ENCODE data around the gene TOE1.

TOE1 gene

DNA sequence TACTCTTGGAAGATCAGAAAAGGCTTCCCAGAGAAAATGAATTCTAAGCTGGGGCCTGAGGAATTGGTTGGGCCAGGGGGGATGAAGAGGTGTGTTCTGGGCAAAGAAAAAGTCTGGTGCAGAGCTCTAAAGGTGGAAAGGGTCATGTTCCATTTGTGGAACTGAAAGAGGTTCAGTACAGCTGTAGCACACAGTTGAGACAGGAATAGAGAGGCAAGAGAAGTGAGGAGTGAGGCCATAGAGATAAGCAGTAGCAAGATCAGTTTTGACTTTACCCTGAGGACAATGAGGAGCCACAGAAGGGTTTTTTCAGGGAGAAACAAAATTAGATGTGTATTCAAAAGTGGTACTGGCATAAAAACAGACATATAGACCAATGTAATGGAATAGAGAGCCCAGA is 30.6 kb downstream of the TOE1 start:
- DNase-seq: no peak
- H3K36me3 ChIP-seq: no peaks in the 10 kb centered on the region
- TF ChIP-seq, protein P1, sequence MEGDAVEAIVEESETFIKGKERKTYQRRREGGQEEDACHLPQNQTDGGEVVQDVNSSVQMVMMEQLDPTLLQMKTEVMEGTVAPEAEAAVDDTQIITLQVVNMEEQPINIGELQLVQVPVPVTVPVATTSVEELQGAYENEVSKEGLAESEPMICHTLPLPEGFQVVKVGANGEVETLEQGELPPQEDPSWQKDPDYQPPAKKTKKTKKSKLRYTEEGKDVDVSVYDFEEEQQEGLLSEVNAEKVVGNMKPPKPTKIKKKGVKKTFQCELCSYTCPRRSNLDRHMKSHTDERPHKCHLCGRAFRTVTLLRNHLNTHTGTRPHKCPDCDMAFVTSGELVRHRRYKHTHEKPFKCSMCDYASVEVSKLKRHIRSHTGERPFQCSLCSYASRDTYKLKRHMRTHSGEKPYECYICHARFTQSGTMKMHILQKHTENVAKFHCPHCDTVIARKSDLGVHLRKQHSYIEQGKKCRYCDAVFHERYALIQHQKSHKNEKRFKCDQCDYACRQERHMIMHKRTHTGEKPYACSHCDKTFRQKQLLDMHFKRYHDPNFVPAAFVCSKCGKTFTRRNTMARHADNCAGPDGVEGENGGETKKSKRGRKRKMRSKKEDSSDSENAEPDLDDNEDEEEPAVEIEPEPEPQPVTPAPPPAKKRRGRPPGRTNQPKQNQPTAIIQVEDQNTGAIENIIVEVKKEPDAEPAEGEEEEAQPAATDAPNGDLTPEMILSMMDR (IDR thresholded peaks at IDR 0.05; ENCODE audit: low read depth, low read length): no peak
- H3K9me3 ChIP-seq (ENCODE audit: severe bottlenecking): peaks cover 2% of the 10 kb centered on the region
- H3K27me3 ChIP-seq (ENCODE audit: insufficient read depth, low read depth, severe bottlenecking): no peaks in the 10 kb centered on the region
- H3K27ac ChIP-seq: no peak overlapping the region
- H3K4me3 ChIP-seq (ENCODE audit: low read depth, low read length): no peak overlapping the region

DNA sequence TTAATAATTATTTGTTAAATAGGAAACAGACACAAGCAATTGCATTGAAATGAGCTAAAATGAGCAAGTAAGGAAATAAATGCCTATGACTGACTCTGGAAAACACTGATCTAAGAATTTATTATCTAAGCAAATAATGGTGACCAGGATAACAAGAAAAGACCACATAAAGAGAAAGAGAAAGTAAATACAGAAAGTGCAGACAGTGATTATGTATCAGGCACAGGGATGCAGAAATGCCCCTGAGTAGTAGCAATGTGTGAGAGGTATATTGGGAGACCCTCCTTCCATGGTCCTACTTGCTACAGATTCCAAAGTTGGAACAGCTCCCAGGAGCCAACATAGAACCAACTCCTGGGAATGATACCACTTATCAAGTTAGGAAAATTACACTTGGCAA is 33.6 kb downstream of the TOE1 start:
- Histone ChIP-seq H3K4me3 (ENCODE audit: low read depth, low read length) (no peak overlapping the region), H3K27me3 (ENCODE audit: insufficient read depth, low read depth, severe bottlenecking) (no peaks in the 10 kb centered on the region), H3K36me3 (no peaks in the 10 kb centered on the region), H3K27ac (no peak overlapping the region), H3K9me3 (ENCODE audit: severe bottlenecking) (peaks cover 2% of the 10 kb centered on the region)
- no peak for DNase-seq
- TF ChIP-seq, protein P1 (IDR thresholded peaks at IDR 0.05; ENCODE audit: low read depth, low read length): no peak

DNA sequence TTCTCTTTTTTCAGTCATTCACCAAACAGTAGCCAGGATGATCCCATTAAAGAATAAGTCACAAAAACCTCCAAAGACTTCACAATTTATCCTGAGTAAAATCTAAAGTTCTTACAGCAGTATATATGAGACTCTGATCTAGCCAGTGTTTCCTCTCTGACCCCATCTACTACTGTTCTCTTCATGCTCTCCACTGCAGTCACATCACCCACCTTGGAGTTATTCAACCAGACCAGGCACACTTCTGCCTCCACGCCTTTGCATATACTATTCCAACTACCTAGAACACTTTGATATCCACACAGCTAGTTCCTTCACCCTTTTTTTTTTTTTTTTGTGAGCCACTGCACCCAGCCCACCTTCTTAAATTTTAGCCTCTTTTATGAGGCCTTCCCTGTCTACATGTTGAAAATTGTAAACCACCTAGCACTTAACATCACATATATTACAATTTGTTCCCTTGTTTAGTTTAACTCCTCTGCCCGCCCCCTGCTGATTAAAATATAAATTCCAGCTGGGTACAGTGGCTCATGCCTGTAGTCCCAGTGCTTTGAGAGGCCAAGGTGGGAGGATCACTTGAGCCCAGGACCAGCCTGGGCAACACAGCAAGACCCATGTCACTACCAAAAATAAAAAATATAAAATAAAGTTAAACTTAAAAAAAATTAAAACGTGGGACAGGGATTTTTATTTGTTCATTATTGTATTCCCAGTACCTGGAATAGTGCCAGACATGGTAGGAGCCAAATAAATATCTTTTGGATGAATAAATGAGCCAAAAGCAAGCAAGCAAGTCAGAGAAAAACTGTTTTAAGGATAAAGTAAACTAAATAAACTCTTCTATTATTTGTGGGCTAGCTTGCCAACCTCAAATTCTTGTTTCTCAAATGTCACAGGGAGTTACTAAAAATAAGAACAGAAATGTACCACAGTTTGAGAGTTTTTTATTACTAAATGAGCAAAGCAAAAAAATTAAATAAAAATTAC is 35.4 kb downstream of the TOE1 start:
- DNase-seq: no peak
- TF ChIP-seq, protein P1 (IDR thresholded peaks at IDR 0.05; ENCODE audit: low read depth, low read length): no peak
- Histone ChIP-seq H3K4me3 (ENCODE audit: low read depth, low read length) (no peak overlapping the region), H3K9me3 (ENCODE audit: severe bottlenecking) (no peaks in the 10 kb centered on the region), H3K27me3 (ENCODE audit: insufficient read depth, low read depth, severe bottlenecking) (no peaks in the 10 kb centered on the region), H3K36me3 (no peaks in the 10 kb centered on the region), H3K27ac (no peak overlapping the region)

DNA sequence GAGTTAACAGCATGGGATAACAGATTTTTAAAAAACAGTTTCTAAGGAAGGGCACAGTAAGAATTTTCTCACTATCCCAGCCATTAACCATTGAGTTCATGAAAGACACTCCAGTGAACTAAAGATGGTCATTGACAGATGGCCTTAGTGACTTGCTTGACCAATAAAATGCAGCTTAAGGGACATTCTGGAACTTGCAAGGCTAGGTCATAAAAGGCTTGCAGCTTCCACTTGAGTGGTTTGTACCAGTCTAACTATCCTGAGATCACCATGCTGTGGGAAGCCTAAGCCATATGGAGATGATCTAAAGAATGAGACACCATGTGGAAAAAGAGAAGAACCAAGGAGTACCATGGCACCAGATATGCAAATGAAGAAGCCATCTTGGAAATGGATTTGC is 38.2 kb downstream of the TOE1 start:
- no peak for DNase-seq
- TF ChIP-seq, protein P1 (IDR thresholded peaks at IDR 0.05; ENCODE audit: low read depth, low read length): no peak
- H3K9me3 ChIP-seq (ENCODE audit: severe bottlenecking): no peaks in the 10 kb centered on the region
- no peaks in the 10 kb centered on the region for H3K36me3 ChIP-seq
- no peaks in the 10 kb centered on the region for H3K27me3 ChIP-seq (ENCODE audit: insufficient read depth, low read depth, severe bottlenecking)
- H3K4me3 ChIP-seq (ENCODE audit: low read depth, low read length): no peak overlapping the region
- H3K27ac ChIP-seq: no peak overlapping the region

DNA sequence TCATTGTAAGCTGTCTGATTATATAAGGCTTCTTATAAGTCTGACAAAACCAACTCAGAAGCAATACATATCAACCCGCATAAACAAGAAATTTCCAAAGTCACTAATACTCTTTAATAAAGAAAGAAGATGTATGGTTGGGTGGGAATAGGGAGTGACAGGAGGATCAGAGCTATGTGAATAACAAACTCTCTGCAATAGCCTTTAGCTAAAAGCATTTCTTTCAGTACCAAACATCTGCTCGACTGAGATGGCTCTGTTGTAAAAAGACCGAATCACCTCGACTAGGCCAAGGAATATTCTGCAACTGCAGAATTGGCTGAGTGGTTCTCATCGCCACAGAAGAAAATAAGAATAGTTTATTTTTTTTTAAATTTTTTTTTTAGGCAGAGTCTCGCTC is 39.6 kb downstream of the TOE1 start:
- no peak for DNase-seq
- no peaks in the 10 kb centered on the region for H3K9me3 ChIP-seq (ENCODE audit: severe bottlenecking)
- H3K27ac ChIP-seq: no peak overlapping the region
- TF ChIP-seq, protein P1 (IDR thresholded peaks at IDR 0.05; ENCODE audit: low read depth, low read length): no peak
- H3K36me3 ChIP-seq: no peaks in the 10 kb centered on the region
- H3K27me3 ChIP-seq (ENCODE audit: insufficient read depth, low read depth, severe bottlenecking): no peaks in the 10 kb centered on the region
- no peak overlapping the region for H3K4me3 ChIP-seq (ENCODE audit: low read depth, low read length)

Data from WERI-Rb-1 (cell line).